Tibial nerve (tissue), 4 donors: ENCODE data around the gene PCSK6. TPM values are rescaled to one million over a fixed set of nuclear protein-coding genes. Genes with fewer than 3 reads are reported as not detected.

Experiments
- DNase-seq, 2 donors: peaks; one replicate each; pipeline ENCODE4 v3.0.0-alpha.2; 2019; ENCODE audit warnings: low spot score in 2 of 2
- H3K27ac ChIP-seq, 4 donors: fragments of 200-600 bp; sonication (generic) in 3 of 4; one replicate each; pipeline ENCODE4 v1.5.1; 2017 to 2019; ENCODE audit warnings: mild to moderate bottlenecking in 1 of 4
- H3K27me3 ChIP-seq, 2 donors: fragments of 200-600 bp; sonication (generic) in 1 of 2; one replicate each; pipeline versions ENCODE4 v1.5.1 to v1.6.0; 2017 to 2019
- H3K36me3 ChIP-seq, 3 donors: fragments of 200-600 bp; sonication (generic); one replicate each; pipeline ENCODE4 v1.5.1; 2018 to 2019
- H3K4me1 ChIP-seq, 4 donors: fragments of 200-600 bp; sonication (generic) in 3 of 4; one replicate each; pipeline ENCODE4 v1.5.1; 2017 to 2019
- H3K4me3 ChIP-seq, 4 donors: fragments of 200-600 bp; sonication (generic) in 3 of 4; one replicate each; pipeline ENCODE4 v1.5.1; 2017 to 2019; ENCODE audit warnings: mild to moderate bottlenecking in 1 of 4, moderate library complexity in 1 of 4
- H3K9me3 ChIP-seq, 4 donors: fragments of 200-600 bp; sonication (generic) in 3 of 4; one replicate each; pipeline ENCODE4 v1.5.1; 2017 to 2019
- EP300 ChIP-seq, 2 donors: sonication (generic); formaldehyde crosslinking; IDR thresholded peaks; one replicate each; pipeline ENCODE4 v1.6.1; 2017; ENCODE audit warnings: antibody characterized with exemption in 2 of 2, mild to moderate bottlenecking in 1 of 2
- POLR2A ChIP-seq, 2 donors: fragments of 450-650 bp; IDR thresholded peaks; one replicate each; pipeline ENCODE4 v1.6.1; 2017; ENCODE audit warnings: antibody characterized with exemption in 2 of 2, mild to moderate bottlenecking in 2 of 2, moderate library complexity in 2 of 2
- WGBS, 2 donors: methylation state at CpG; one replicate each; pipeline ENCODE4 v1.1.5; 2018; 5-methylcytosine and 5-hydroxymethylcytosine counted together
- total RNA-seq, 4 donors: library from RNA; depleted of rRNA; stranded (reverse); fragments of >200 nt; gene quantifications; one replicate each; pipeline ENCODE4 v1.1.0, GENCODE V29; 2016
- TF ChIP-seq, protein P1 (sequence below), 5 experiments: fragments of 200-600 bp in 3 of 5; fragments of 450-650 bp in 2 of 5; sonication (generic) in 3 of 5; IDR thresholded peaks; one replicate each; pipeline ENCODE4 v1.5.1; 2016 to 2019; ENCODE audit warnings: antibody characterized with exemption in 5 of 5, mild to moderate bottlenecking in 3 of 5, moderate library complexity in 2 of 5

Gene PCSK6
- total RNA-seq, 4 donors from 2014 or later, result 8.5 to 27.0 (median 13.2) TPM

DNA sequence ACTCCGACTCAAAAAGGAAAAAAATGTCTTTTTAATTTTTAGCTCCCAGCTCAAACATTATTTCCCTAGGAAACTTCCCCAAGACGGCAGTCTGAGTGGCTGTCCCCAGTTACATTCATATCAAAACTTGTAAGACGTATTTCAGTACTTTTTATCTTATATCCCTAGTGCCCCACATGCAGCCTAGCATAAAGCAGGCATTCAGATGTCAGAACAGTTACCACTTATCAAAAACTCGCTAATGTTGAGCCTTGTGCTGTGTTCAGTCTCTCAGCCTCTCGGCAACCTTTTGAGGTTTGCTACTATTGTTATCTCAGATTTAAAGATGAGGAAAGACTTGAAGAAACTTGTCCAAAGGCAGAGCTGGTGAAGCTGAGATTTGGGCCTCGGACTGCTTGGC is 205.6 kb downstream of the PCSK6 start:
- TF ChIP-seq POLR2A (IDR thresholded peaks at IDR 0.05) (no peak), EP300 (IDR thresholded peaks at IDR 0.05) (no peak)
- TF ChIP-seq, protein P1, sequence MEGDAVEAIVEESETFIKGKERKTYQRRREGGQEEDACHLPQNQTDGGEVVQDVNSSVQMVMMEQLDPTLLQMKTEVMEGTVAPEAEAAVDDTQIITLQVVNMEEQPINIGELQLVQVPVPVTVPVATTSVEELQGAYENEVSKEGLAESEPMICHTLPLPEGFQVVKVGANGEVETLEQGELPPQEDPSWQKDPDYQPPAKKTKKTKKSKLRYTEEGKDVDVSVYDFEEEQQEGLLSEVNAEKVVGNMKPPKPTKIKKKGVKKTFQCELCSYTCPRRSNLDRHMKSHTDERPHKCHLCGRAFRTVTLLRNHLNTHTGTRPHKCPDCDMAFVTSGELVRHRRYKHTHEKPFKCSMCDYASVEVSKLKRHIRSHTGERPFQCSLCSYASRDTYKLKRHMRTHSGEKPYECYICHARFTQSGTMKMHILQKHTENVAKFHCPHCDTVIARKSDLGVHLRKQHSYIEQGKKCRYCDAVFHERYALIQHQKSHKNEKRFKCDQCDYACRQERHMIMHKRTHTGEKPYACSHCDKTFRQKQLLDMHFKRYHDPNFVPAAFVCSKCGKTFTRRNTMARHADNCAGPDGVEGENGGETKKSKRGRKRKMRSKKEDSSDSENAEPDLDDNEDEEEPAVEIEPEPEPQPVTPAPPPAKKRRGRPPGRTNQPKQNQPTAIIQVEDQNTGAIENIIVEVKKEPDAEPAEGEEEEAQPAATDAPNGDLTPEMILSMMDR (IDR thresholded peaks at IDR 0.05), result no peak
- Histone ChIP-seq H3K36me3 (peaks cover 0 to 91% (median 11%) of the 10 kb centered on the region in 3 donors), H3K4me3 (no peak overlapping the region), H3K4me1 (peaks cover 0 to 11% (median 0%) of the 10 kb centered on the region in 4 donors), H3K27ac (no peak overlapping the region), H3K9me3 (no peaks in the 10 kb centered on the region), H3K27me3 (no peaks in the 10 kb centered on the region)
- WGBS, 2 donors, result 75 to 89% methylated on average over 6 of the region's 6 CpGs
- no peak for DNase-seq

DNA sequence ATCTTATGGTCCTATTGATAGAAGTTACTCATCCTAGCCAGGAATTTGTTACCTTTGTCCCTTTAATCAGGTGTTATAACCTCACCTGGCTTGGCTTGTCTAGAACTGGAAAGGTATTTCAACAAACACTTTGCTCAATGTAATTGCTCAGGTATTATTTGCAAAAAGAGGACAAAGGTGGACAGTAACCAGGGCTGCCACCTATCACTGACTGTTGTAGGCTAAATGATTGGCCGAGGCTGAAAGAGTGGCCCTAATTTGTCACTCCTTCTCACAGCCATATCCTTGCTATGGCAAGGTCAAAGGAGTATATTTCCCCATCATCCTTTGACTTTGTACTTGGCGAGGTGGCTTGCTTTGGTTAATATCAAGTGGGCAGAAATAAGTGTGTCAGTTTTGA is 209.5 kb downstream of the PCSK6 start:
- peaks cover 0 to 57% (median 4%) of the 10 kb centered on the region in 3 donors for H3K36me3 ChIP-seq

DNA sequence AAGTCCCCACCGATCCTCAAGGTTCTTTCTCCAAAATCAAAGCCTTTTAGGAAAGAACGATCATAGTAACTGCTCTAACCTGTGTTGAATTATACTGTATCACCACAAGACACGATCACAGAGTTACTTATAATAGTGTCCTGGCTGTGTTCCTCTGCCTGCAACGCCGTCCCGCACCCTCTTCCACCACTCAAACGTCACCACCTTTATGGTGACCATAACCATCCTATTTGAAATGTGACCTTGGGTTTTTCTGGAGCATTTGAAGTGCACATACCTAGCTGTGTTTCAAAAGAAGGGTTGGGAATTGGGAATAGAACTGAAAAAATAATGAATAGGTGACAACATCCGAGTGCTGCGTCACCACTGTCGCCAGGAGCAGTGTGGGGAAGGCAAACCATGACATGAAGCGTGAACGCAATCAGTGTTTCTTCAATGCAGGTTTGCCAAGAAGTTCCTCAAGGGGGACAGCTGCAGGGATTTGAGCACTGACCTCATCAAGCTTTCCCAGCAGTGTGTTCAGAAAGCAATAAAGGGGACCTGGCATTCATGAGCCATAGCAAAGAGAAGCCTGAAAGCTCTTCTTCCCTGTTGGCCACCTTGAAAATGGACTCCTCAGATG is 211.5 kb downstream of the PCSK6 start:
- TF ChIP-seq POLR2A (IDR thresholded peaks at IDR 0.05), result no peak
- TF ChIP-seq EP300 (IDR thresholded peaks at IDR 0.05), result no peak
- TF ChIP-seq, protein P1 (IDR thresholded peaks at IDR 0.05), result no peak
- H3K27me3 ChIP-seq, result no peaks in the 10 kb centered on the region
- peak overlapping the region; percentile 54 to 92 (median 91) for H3K27ac ChIP-seq
- 79 to 87% methylated on average over 12 of the region's 12 CpGs for WGBS, 2 donors
- peaks cover 0 to 22% (median 15%) of the 10 kb centered on the region in 4 donors for H3K4me1 ChIP-seq
- peak overlapping the region; percentile 66 to 97 (median 88) for H3K4me3 ChIP-seq
- no peak for DNase-seq
- H3K9me3 ChIP-seq, result no peaks in the 10 kb centered on the region
- peaks cover 6 to 57% (median 11%) of the 10 kb centered on the region in 3 donors for H3K36me3 ChIP-seq

More for the DNA sequence above, 209.5 kb downstream of the PCSK6 start:
- H3K27me3 ChIP-seq, result no peaks in the 10 kb centered on the region
- DNase-seq, result no peak
- WGBS, 2 donors, result 95 to 100% methylated on average over 2 of the region's 2 CpGs
- H3K9me3 ChIP-seq, result no peaks in the 10 kb centered on the region
- no peak for TF ChIP-seq EP300 (IDR thresholded peaks at IDR 0.05)
- TF ChIP-seq POLR2A (IDR thresholded peaks at IDR 0.05), result no peak
- TF ChIP-seq, protein P1 (IDR thresholded peaks at IDR 0.05), result no peak
- H3K4me3 ChIP-seq, result no peak overlapping the region
- peaks cover 0 to 22% (median 15%) of the 10 kb centered on the region in 4 donors for H3K4me1 ChIP-seq
- no peak overlapping the region for H3K27ac ChIP-seq

DNA sequence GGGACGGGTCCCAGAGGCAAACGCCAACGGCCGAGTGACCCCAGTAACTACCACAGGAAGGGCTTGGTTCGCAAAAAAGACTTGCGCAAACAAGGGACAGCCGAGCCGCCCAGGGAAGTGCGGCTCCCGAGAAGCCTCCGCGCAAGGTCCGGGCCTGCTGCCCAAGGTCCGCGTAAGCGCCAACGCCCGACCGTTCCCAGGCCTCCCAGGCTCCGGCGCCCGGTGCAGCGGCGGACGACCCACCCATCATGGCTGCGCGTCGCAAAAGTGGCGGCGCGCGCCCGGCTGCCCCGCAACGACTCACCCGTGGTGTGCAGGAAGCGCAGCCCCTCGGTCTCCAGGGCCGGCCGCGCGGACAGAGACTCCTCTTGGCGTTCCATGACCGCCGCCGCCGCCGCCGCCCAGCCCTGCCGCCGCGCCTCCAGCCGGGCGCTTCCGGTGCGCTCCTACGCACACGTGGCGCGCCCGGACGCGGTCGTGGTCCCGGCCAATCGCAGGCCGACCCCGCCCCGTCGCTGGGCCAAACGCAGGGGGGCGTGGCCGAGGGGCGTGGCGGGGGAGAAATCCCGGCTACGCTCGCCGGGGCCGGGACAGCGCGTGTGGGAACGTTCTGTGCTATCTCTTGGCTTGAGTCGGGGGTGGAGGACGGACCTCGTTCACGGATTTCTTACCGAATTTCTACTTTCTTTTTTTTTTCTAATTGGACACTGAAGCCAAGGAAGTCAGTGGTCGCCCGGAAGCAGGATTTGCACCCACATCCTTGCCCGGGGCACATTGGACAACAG is 212.3 kb downstream of the PCSK6 start, which contains the start of gene SELENOS:
Gene SELENOS, minus strand, starts transcription at position 448 of the 785 bp plus-strand sequence. Its CDS starts 68 bp downstream, at position 380.
- Histone ChIP-seq H3K9me3 (no peaks in the 10 kb centered on the region), H3K36me3 (peaks cover 6 to 57% (median 19%) of the 10 kb centered on the region in 3 donors), H3K27me3 (no peaks in the 10 kb centered on the region), H3K4me1 (peaks cover 0 to 22% (median 15%) of the 10 kb centered on the region in 4 donors), H3K4me3 (peak within 1 kb of the TSS; percentile 66 to 97 (median 88)), H3K27ac (peak within 1 kb of the TSS; percentile 68 to 92 (median 91))
- peak; percentile 87 to 90 for DNase-seq
- 0 to 1% methylated on average over 50 to 59 of the region's 91 CpGs for WGBS, 2 donors
- TF ChIP-seq, protein P1 (IDR thresholded peaks at IDR 0.05), result peak in 2 of 5 experiments; percentile 38 to 47
- TF ChIP-seq POLR2A (IDR thresholded peaks at IDR 0.05) (peak; percentile 85 to 97), EP300 (IDR thresholded peaks at IDR 0.05) (peak; percentile 76 to 78)
